ENCODE results near the gene DHRSX. TPM values are rescaled to one million over a fixed set of nuclear protein-coding genes. Genes with fewer than 3 reads are reported as not detected.
A peak's percentile ranks its signal among the peaks of the same experiment; 100 is the strongest.
"Not testable (repeated sequence)": the region's sequence is repeated elsewhere in the genome, so short reads cannot be mapped to it uniquely, and the experiment has no call there.

DHRSX gene
- total and polyA plus RNA-seq, 9 of the 15 experiments (the other 6 are each of a cell fraction or from before 2014, with no cell fraction given) = 0.59 to 11.0 (median 6.2) TPM

DNA sequence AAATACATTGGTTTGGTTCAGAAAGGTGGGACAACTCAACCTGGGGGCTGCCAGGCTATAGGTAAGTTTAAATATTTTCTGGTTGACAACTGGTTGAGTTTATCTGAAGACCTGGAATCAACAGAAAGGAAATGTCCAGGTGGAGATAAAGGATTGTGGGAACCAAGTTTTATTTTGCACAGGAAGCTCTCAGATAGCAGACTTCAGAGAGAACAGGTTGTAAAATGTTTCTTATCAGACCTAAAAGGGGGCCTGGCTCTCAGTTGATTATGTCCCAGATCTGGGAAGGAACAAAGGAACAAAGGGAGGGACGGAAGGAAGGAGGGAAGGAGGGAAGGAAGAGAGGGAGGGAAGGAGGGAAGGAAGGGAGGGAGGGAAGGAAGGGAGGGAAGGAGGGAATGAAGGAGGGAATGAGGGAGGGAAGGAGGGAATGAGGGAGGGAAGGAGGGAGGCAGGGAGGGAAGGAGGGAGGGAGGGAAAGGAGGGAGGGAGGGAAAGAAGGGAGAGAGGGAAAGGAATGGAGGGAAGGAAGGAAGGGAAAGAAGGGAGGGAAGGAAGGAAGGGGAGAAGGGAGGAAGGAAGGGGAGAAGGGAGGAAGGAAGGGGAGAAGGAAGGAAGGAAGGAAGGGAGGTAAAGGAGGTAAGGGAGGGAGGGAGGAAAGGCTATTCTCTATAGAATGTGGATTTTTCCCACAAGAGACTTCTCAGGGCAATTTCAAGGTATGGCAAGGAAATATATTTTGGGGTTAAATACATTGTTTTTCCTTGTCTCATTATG, 186.7 kb downstream of the DHRSX start (continued):
- TF ChIP-seq SFPQ (IDR thresholded peaks at IDR 0.05; ENCODE audit: low read depth, low read length) = no peak
- no peak for TF ChIP-seq BCL6 (CRISPR knock-in tag; IDR thresholded peaks at IDR 0.05)

DNA sequence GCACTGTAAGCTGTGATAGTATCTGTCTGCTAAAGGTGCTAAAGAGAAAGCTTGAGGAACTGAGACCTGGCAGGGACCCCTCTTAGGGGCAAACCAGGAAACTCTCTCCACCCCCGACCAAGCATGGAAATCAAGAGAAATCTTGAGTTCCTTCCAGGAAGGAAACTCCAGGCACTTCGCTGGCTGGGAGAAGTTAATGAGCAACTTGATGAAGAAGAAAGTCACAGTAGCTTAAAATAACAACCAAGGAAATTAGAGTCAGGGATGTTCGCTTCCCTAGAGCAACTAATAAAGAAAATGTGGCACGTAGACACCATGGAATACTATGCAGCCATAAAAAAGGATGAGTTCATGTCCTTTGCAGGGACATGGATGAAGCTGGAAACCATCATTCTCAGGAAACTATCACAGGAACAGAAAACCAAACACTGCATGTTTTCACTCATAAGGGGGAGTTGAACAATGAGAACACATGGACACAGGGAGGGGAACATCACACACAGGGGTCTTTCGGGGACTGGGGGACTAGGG, 188.7 kb downstream of the DHRSX start:
- H3K4me2 ChIP-seq (ENCODE audit: insufficient read depth, low read length); H3K36me3 ChIP-seq (ENCODE audit: control insufficient read depth, insufficient read depth, low read length); intact Hi-C loops (cut with micrococcal nuclease); FAIRE-seq; H4K20me1 ChIP-seq (replicated peaks; ENCODE audit: control insufficient read depth, insufficient read depth, low read length); H3K9me1 ChIP-seq (ENCODE audit: control insufficient read depth, insufficient read depth, low read length); H3K4me1 ChIP-seq (replicated peaks in 1 of 2; ENCODE audit: control insufficient read depth in 2 of 2, insufficient read depth in 2 of 2, low read length in 2 of 2); CTCF ChIA-PET (ENCODE audit: low intra/inter-chr PET ratio); ATAC-seq; H3K9ac ChIP-seq (ENCODE audit: insufficient read depth in 1 of 2, low read depth in 2 of 2, low read length in 2 of 2); H3K9me3 ChIP-seq (replicated peaks; ENCODE audit: control insufficient read depth, insufficient read depth, low read depth, low read length); H3K27ac ChIP-seq (ENCODE audit: extremely low read depth, low read depth, low read length); H3K4me3 ChIP-seq; DNase-seq (ENCODE audit: extremely low read depth in 1 of 4, low spot score in 3 of 4); POLR2A ChIA-PET; H2AFZ ChIP-seq (ENCODE audit: low read depth, low read length); H3K27me3 ChIP-seq (ENCODE audit: control insufficient read depth in 2 of 2, insufficient read depth in 2 of 2, low read length in 2 of 2); in situ Hi-C loops (cut with MboI); H3K79me2 ChIP-seq (ENCODE audit: control insufficient read depth, insufficient read depth, low read length); BruUV-seq (replicated peaks): not testable (repeated sequence)
- 6% methylated on average over 2 of the region's 5 CpGs for WGBS (ENCODE audit: insufficient coverage, low coverage, missing lambda C conversion rate)
- TF ChIP-seq ZNF146 (CRISPR knock-in tag; IDR thresholded peaks at IDR 0.05; ENCODE audit: unreplicated experiment) = peak; percentile 68
